Hematopoietic multipotent progenitor cell (in vitro differentiated cells): ENCODE data around the gene EMB. TPM values are rescaled to one million over a fixed set of nuclear protein-coding genes. Genes with fewer than 3 reads are reported as not detected.
"Not testable (repeated sequence)": the region's sequence is repeated elsewhere in the genome, so short reads cannot be mapped to it uniquely, and the experiment has no call there.

Experiments
- DNase-seq, 3 donors: peaks; one replicate each; pipeline ENCODE4 v3.0.0-alpha.2; 2011 to 2015; ENCODE audit warnings: low read depth in 2 of 3, low spot score in 2 of 3
- total RNA-seq: library from RNA; depleted of rRNA; stranded (reverse); fragments of >200 nt; gene quantifications from one replicate; pipeline ENCODE4 v1.2.3, GENCODE V29; 2012

The EMB gene
- total RNA-seq, 1 donor, result 32.0 TPM

- DNase-seq, result not testable (repeated sequence)
Observed at GRCh38 chr5:50423100-50423799, 17.8 kb downstream of the EMB start.

GRCh38 chr5:50421184-50421950 is 19.7 kb downstream of the EMB start:
- not testable (repeated sequence) for DNase-seq

GRCh38 chr5:50420343-50420935 is 20.6 kb downstream of the EMB start:
- no peak for DNase-seq

- not testable (repeated sequence) for DNase-seq
Observed at GRCh38 chr5:50419656-50420055, 21.4 kb downstream of the EMB start.

GRCh38 chr5:50416637-50417036 is 24.5 kb downstream of the EMB start:
- not testable (repeated sequence) for DNase-seq

GRCh38 chr5:50415912-50416311 is 25.2 kb downstream of the EMB start:
- no peak for DNase-seq

- DNase-seq, result not testable (repeated sequence)
Observed at GRCh38 chr5:50410932-50411331, 30.2 kb downstream of the EMB start.

- DNase-seq, result no peak
Observed at GRCh38 chr5:50406877-50407276, 34.2 kb downstream of the EMB start.

GRCh38 chr5:50401336-50401735 is 39.8 kb downstream of the EMB start:
- no peak for DNase-seq

GRCh38 chr5:50393925-50394609 is 47.0 kb downstream of the EMB start:
- DNase-seq, result not testable (repeated sequence)

GRCh38 chr5:50392289-50392688 is 48.8 kb downstream of the EMB start:
- not testable (repeated sequence) for DNase-seq

GRCh38 chr5:50384381-50384780 is 56.7 kb downstream of the EMB start:
- DNase-seq, result peak in 2 of 3 donors; percentile 31 to 61

- DNase-seq, result not testable (repeated sequence)
Observed at GRCh38 chr5:50376696-50377095, 64.4 kb downstream of the EMB start.

- not testable (repeated sequence) for DNase-seq
Observed at GRCh38 chr5:50369287-50370033, 71.6 kb downstream of the EMB start.

- DNase-seq, result peak in 2 of 3 donors; percentile 8 to 53
Observed at GRCh38 chr5:50365426-50366251, 75.4 kb downstream of the EMB start.

- DNase-seq, result not testable (repeated sequence)
Observed at GRCh38 chr5:50364535-50365309, 76.4 kb downstream of the EMB start.

- no peak for DNase-seq
Observed at GRCh38 chr5:50359187-50359586, 81.9 kb downstream of the EMB start.

GRCh38 chr5:50352382-50352781 is 88.7 kb downstream of the EMB start:
- DNase-seq, result no peak
